Upper lobe of left lung (tissue), 4 donors: Measurements from ENCODE around the gene LARGE1.

Experiments
- CTCF ChIP-seq, 6 experiments: fragments of 450-650 bp in 4 of 6; fragments of 200-600 bp in 2 of 6; sonication (generic) in 2 of 6; IDR thresholded peaks; one replicate each; pipeline ENCODE4 v1.5.1; 2016 to 2019; ENCODE audit warnings: antibody characterized with exemption in 6 of 6
- POLR2A ChIP-seq, 4 donors: fragments of 450-650 bp; IDR thresholded peaks; one replicate each; pipeline ENCODE4 v1.5.1; 2016 to 2017; ENCODE audit warnings: antibody characterized with exemption in 4 of 4, mild to moderate bottlenecking in 2 of 4

DNA sequence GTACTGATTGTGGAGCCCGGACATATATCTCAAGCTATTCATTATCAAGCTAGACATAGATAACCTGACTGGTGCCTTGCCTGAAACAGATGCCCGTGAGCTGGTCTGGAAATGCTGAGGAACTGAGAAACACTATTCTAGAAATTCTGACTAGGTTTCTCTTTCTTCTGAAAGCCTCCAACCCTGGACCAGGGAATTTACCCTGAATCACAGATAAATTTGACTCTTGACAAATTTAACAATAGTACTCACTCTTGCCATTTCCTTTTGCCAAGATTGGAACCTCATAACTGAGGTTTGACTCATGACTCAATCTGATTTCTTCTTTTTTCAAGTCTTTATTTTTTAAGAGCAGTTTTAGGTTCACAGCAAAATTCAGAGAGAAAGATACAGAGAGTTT lies 672.5 kb downstream of the LARGE1 start:
- TF ChIP-seq CTCF (IDR thresholded peaks at IDR 0.05), result no peak
- no peak for TF ChIP-seq POLR2A (IDR thresholded peaks at IDR 0.05)
